ENCODE measurements around the gene OR2D2. TPM values are rescaled to one million over a fixed set of nuclear protein-coding genes. Genes with fewer than 3 reads are reported as not detected.
"Not testable (repeated sequence)": the region's sequence is repeated elsewhere in the genome, so short reads cannot be mapped to it uniquely, and the experiment has no call there.

The OR2D2 gene, protein sequence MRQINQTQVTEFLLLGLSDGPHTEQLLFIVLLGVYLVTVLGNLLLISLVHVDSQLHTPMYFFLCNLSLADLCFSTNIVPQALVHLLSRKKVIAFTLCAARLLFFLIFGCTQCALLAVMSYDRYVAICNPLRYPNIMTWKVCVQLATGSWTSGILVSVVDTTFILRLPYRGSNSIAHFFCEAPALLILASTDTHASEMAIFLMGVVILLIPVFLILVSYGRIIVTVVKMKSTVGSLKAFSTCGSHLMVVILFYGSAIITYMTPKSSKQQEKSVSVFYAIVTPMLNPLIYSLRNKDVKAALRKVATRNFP
- polyA plus RNA-seq (ENCODE audit: insufficient read depth in 1 of 5, insufficient read length in 5 of 5, low replicate concordance in 1 of 5): not detected
- long read RNA-seq, donor 1: 0 reads
- long read RNA-seq, donor 2: 0 reads
- long read RNA-seq, donor 3: 0 reads
- long read RNA-seq, donor 4: 0 reads
- long read RNA-seq, donor 5: 0 reads
- long read RNA-seq, donor 6: 0 reads
- long read RNA-seq, donor 7: 0 reads
- long read RNA-seq, donor 8: 0 reads

DNA sequence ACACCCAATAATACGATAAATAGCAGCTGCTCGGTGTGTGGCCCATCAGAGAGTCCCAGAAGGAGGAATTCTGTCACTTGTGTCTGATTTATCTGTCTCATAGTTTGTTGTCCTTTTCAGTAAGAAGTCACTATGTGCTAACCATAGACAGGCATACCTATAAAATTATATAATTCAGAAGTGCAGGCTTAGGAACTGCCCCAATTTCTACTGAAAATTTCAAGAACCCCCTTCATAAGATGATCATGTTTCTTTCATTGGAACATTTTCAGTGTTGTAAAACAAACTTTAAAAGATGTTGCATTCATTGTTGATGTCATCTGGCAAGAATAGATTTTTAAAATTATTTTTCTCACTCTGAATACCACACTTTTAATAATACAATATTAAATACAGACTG, at the start of gene OR2D2:
TSS of gene OR2D2 (minus strand) at position 101 of the 400 bp plus-strand sequence. CDS start at position 101, 0 bp downstream.
- no peak for DNase-seq

DNA sequence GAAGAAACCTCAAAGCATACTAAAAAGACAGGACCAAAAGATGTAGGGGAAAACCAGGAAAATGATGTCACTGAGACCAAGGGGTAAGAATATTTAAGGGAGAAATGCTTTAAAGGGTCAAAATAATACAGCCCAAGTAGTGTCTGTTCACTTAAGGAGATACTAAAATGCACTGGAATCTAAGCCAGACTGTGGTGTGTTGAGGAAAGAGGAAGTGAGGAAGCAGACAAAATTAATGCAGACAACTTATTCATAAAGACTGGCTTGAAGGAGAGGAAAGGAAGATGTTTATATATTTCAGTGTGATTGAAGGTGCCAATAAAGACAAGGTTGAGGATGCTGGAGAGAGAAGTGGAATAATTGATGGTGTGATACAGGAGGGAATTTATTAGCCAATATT, 49.7 kb upstream of the OR2D2 start:
- no peak for DNase-seq

DNA sequence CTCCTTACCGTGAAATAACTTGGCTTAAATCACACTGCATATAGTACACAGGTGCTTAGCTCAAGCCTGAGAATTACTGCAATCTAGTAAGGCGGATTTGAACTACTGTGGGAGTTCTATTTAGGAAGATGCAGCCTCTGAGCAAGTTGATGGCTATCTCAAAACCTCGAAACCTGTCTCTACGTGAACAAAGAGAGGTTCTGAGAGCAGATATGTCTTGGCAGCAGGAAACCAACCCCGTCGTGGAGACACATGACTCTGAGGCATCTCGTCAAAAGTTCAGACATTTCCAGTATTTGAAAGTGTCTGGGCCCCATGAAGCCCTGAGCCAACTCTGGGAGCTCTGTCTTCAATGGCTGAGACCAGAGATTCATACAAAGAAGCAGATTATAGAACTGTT, 39.8 kb upstream of the OR2D2 start:
- no peak for DNase-seq

GRCh38 chr11:6931146-6931713, 38.9 kb upstream of the OR2D2 start:
- DNase-seq: no peak

DNA sequence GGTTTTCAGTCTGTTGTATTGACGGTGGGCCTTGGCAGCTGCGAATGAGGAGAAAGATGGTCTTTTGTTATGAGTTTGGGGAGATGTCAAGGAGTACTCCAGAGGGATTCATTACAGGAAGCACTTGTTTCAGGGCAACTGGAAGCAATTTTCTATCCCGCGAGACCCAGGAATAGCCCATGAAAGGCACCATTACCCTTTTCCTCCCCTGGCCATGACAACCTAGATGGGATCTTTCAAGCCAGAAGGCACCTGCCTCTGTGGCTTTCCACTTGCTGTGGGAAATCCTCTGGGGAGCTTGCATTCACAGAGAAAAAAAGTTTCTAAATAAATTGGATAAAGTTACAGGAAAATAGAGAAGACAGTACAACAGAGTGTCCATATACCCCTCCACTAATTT, 36.6 kb upstream of the OR2D2 start:
- DNase-seq: no peak

DNA sequence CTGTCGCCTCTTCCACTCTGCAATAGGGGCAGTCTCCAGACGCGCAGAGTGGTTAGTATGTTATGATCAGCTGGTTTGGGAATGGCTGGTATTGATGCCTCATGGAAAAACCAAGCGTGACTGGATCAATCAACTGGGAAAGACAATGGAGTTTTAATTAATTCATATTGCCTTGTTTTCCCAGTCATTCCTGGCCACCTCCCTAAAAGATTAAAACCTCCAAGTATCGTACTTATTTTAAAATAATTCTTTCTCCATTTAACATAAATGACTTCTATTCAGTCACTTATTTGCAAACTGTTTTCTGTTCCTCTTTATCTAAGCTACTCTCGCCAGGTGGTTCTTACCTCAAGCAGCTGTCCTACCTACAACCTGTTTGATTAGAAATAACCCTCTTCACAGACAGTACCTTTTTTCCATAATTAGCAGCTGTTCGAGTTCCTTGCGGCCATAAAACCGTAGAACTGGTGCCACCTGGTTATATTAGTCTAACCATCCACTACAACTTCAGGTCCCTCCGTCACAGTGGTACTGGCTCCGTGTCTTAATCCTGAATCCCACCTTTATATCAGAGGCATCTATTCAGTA, 34.8 kb upstream of the OR2D2 start:
- no peak for DNase-seq

DNA sequence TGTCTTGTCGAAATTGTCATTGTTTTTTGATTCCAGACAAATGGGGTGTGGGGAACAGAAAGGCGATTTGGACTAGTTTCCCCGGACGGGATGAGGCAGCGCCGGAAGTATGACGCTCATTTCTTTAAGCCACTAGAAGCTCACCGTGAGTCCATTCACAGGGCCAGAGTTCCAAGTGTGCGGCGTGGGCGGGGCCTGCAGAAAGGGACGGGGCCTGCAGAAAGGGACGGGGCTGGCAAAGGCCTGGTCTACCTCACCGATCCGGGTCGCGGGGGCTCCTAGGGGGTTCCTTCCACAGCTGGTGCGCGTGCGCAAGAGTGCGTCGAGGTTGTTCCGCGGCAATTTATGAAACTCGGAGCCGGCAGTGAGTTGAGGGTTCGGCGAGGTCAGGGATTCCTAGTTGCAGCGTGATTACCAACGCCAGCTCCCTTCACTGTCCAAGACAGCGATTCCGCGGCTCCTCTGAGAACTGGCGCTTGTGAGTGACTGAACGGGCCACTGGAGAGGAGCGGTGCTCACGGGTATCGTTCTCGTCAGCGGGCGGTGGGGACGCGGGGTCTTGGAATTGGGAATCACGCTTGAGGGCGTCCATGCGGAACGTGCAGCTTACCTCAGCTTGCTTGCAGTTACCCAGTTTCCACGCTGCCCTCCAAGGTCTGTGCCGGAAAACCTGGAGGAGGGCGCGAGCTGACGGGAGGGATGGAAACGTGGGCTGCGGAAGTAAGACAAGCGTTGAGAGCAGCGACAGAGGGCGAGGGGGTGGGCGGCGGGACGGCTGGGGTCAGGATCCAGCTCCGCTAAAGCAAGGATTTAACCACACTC, 34.1 kb upstream of the OR2D2 start, which contains the start of gene ZNF215:
TSS of gene ZNF215 (plus strand) at position 219 of the 822 bp plus-strand sequence. CDS start 5,847 bp downstream, outside the sequence.
- DNase-seq: peak; percentile 33 to 36

GRCh38 chr11:6925636-6926207, 33.4 kb upstream of the OR2D2 start:
- DNase-seq: no peak

DNA sequence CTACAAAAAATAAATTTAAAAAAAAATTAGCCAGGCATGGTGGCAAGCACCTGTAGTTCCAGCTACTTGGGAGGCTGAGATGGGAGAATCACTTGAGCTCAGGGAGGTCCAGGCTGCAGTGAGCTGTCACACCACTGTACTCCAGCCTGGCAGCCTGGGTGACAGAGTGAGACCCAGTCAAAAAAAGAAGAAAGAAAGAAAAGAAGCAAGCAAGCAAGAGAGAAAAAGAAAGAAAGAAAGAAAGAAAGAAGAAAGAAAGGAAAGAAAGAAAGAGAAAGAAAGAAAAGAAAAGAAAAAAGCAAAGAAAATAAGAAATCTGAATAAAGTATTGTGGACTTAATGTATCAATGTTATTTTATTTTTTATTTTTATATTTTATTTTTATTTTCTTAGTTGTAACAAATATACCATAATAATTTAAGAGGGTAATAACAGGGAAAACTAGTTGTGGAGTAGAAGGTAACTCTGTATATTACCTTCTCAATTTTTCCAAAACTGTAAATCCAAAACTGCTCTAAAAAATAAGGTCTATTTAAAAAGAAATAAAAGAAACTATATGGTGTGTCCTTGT, 32.8 kb upstream of the OR2D2 start:
- no peak for DNase-seq

GRCh38 chr11:6920702-6921101, 28.4 kb upstream of the OR2D2 start, which contains the start of gene OR2D3:
Gene OR2D3 (plus strand): TSS chr11:6921002. CDS start chr11:6921002, 0 bp downstream.
- no peak for DNase-seq

GRCh38 chr11:6919698-6920097, 27.4 kb upstream of the OR2D2 start:
- no peak for DNase-seq

DNA sequence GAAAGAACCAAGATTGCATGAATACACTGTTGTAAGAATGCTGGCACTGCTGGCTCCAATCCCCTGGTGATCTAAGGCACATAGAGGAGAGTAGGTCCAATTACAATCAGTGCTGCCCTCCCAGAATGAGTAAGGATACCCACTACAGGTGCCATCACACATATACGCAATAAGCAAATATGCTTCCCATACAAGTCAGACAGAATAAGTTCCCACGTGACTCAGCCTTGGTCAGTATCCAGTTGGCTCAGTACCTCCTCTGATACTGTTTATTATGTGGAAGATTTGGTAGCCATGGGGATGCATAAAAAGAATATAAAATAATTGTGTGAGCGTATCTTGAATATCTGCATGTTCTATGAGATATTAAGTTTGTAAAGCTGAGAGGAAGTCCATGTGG, 19.6 kb upstream of the OR2D2 start:
- no peak for DNase-seq

GRCh38 chr11:6911378-6911777, 19.1 kb upstream of the OR2D2 start:
- DNase-seq: no peak

GRCh38 chr11:6904804-6905203, 12.5 kb upstream of the OR2D2 start:
- DNase-seq: not testable (repeated sequence)

- DNase-seq: no peak
Measured at GRCh38 chr11:6900327-6900999, 8.2 kb upstream of the OR2D2 start.

GRCh38 chr11:6898911-6899310, 6.6 kb upstream of the OR2D2 start:
- DNase-seq: no peak

DNA sequence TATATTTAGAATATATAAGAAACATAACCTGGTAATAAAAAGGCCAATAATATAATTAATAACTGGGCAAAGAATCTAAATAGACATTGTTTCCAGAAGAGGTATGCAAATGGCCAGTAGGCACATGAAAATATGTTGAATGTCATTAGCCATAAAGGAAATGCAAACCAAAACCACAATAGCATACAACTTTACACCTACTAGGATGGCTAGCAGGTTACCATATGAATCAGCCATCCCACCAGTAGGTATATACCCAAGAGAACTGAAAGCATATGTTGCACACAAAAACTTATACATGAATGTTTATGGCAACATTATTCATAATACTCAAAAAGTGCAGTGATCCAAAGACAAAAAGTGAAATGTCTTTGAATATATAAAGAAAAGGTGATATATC, 2.7 kb upstream of the OR2D2 start:
- no peak for DNase-seq

GRCh38 chr11:6894097-6894496, 1.8 kb upstream of the OR2D2 start:
- DNase-seq: no peak

DNA sequence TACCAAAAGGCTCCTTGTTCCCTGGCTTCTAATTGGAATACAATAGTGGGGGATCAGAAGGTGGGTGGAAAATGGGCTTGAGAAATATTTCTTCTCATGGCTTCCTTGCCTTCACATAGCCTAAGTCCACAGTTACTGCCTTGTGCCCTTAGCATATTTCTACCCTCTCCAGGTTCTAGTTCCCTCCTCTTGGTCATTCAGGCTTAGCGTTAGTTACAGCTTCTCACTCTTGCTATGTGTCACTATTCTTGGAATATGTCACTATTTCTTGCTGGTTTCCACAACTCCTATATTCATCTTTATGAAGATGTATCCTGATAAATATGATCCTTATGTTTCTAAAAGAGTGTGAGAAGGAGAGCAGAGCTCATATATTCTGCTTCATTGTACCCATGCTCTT, 2.5 kb downstream of the OR2D2 start:
- DNase-seq: no peak

DNA sequence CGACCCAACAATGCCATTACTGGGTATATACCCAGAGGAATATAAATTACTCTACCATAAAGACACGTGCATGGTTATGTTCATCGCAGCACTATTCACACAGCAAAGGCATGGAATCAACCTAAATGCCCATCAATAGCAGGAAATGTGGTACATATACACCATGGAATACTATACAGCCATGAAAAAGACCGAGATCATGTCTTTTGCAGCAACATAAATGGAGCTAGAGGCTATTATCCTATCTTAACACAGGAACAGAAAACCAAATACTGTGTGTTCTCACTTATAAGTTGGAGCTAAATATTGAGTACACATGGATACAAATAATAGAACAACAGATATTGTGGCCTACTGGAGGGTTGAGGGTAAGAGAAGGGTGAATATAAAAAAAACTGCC, 3.5 kb downstream of the OR2D2 start:
- no peak for DNase-seq
